Activated T-cell treated with anti-CD3 and anti-CD28 coated beads for 1 hour (primary cell): Measurements from ENCODE around the gene QSOX1.

Experiments used
- DNase-seq: peaks from one replicate; pipeline ENCODE4 v3.0.0-alpha.2; 2020; ENCODE audit warnings: low read depth

QSOX1 gene

DNA sequence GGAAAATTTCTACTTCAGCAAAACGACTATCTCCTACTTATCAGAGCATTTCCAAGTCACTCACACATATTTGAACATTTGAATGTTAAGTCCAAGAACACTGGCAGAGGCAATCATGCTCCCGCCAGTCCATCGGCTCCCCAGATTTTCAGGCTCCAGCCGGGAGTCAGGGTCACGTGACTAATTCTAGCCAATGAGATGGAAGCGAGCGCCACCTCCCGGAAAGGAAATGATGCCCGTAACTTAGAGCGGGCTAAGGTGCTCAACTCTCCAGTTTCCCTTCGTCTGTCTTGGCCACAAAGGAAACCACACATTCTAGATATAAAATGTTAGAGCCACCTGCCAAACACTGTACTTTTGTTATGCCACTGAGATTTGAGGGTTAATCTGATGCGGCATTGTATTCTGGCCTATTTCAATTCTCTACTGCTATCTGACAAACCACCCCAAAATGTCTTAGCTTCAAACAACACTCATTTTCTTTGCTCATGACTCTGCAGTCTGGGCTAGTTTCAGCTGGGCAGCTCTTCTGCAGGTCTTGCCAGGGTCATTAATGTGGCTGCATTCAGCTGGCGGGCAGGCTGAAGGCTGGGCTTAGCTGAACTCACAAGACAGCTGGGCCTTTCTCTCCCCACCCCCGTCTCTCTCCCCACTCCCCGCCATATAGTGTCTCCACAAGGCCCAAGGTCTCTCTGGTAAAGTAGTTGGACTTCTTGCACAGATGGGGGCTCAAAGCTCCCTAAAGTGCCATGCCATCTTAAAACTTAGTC, 58.9 kb downstream of the QSOX1 start:
- DNase-seq: no peak

- DNase-seq: no peak
Measured at GRCh38 chr1:180215856-180216625, 61.4 kb downstream of the QSOX1 start.

GRCh38 chr1:180217006-180217405, 62.3 kb downstream of the QSOX1 start:
- DNase-seq: no peak

GRCh38 chr1:180218806-180219765, 64.4 kb downstream of the QSOX1 start:
- no peak for DNase-seq

DNA sequence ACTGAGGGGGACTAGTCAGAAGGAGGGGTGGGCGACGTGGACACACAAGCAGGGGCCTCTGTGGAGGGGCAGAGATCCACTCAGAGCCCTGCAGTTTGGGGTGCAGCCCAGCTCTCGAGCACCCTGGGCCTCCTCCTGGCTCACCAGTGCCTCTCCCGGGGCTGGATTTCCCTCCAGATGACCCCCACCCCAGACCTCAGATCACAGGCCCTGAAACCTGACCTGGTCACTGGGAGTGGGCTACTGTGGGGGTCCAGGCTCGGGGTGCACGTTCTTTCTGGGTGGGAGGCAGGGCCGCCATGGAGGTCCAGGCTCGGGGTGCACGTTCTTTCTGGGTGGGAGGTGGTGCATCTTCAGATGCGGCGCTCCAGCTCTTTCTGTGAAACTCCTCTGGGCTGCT, 65.1 kb downstream of the QSOX1 start:
- no peak for DNase-seq

GRCh38 chr1:180221462-180221861, 66.8 kb downstream of the QSOX1 start:
- no peak for DNase-seq

GRCh38 chr1:180224902-180225301, 70.2 kb downstream of the QSOX1 start:
- no peak for DNase-seq

DNA sequence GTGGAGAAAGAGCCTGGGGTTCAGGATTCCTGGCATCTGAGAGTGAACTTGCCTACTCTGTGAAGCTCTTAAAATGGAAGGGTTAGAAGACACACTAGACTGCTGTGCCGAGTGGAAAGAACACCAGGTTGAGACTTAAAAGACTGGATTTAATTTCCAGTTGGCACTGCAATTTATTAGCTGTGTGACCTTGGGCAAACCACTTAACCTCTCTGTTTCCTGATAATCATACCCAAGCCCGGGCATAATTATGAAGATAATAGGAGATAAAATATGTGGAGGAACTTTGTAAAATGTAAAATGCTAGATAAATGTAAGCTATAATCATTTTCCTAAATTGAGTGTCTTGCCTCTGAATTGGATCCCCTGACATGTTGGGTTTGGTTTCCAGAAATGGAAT, 70.7 kb downstream of the QSOX1 start:
- no peak for DNase-seq

GRCh38 chr1:180227861-180228647, 73.4 kb downstream of the QSOX1 start:
- no peak for DNase-seq

GRCh38 chr1:180228648-180229482, 74.2 kb downstream of the QSOX1 start:
- no peak for DNase-seq

- DNase-seq: no peak
Measured at GRCh38 chr1:180229483-180230415, 75.1 kb downstream of the QSOX1 start, which contains the start of gene LHX4. Gene LHX4, plus strand, starts transcription at chr1:180230264. Its CDS starts 266 bp downstream, at chr1:180230530.

- DNase-seq: no peak
Measured at GRCh38 chr1:180230416-180230790, 75.7 kb downstream of the QSOX1 start.

GRCh38 chr1:180230791-180231505, 76.3 kb downstream of the QSOX1 start:
- DNase-seq: no peak

- no peak for DNase-seq
Measured at GRCh38 chr1:180231506-180231921, 76.8 kb downstream of the QSOX1 start.

- no peak for DNase-seq
Measured at GRCh38 chr1:180231936-180232335, 77.3 kb downstream of the QSOX1 start.

DNA sequence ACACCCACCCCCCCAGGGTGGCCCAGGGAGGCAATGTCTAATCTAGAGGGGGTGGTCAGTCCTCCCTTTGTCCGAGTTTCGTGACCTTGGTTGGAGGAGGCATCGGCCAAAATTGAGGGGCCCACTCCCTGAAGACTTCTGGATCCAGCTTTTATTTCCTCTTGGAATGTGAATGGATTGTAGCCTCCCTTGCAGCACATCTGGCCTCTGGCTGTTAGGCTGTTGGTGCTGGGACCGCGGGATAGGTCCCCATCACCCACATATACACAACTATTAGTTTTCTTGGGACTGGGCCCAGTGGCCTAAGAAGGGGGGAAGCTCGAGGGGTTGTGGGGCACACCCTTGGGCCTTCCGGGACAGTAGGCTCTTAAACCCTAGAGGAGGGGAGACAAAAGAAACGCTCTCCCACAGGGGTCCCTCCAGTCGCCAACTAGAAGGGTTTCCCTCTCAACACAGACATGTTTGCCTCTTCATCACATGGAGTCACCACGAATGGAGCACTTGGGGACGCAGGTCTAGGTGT, 77.9 kb downstream of the QSOX1 start:
- no peak for DNase-seq

DNA sequence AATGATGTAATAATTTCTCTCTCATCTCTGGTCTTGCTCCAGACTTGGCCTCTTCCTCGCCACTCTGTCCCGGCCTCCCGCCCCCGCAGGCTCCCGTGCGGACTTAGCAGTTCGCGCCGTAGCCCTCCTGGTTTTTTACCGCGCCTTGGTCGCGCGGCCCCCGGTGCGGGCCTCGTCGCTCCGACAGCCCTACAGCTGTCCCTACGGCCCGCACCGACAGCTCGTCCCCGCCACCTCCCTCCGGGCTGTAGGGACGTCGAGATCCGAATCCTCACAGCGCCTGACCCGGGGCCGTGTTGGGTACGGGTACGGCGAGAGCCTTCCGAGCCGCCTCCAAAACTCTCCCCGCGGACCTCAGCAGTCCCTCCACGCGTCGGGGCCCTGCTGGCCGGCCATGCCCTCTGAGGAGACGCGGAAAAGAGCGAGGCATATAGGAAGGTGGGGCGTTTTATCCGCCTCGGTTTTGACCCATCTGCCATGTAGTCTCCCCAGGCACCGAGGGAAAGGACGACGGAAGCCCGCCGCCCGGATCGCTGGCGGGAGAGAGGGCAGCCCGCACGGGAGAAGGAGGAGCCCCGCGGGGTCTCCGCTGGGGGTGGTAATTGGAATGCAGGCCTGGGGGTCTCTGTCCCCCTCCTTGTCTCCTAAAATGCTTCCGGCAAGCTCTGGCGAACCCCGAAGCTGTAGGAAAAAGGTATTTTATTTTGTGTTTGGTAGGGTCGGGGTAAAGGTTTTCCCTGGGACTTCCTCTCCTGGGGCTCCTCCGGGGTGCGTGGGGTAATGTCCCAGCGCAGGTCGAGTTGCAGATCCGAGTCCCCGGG, 78.7 kb downstream of the QSOX1 start:
- no peak for DNase-seq
